Gastroesophageal sphincter (tissue), 4 donors: ENCODE data around the gene MSH5. TPM values are rescaled to one million over a fixed set of nuclear protein-coding genes. Genes with fewer than 3 reads are reported as not detected.

Source experiments
- ATAC-seq: fragments of 150-250 bp; one replicate; pipeline ENCODE4 v1.9.1; 2016; ENCODE audit warnings: mild to moderate bottlenecking, moderate library complexity
- H3K27ac ChIP-seq, 4 donors: fragments of 200-600 bp; sonication (generic) in 3 of 4; 1 replicate in 3 of 4; 2 replicates in 1 of 4; pipeline ENCODE4 v1.5.1; 2016 to 2019
- H3K27me3 ChIP-seq: fragments of 200-600 bp; sonication (generic); one replicate; pipeline ENCODE4 v1.5.1; 2019
- H3K36me3 ChIP-seq, 2 donors: fragments of 200-600 bp; sonication (generic); one replicate each; pipeline ENCODE4 v1.5.1; 2019; ENCODE audit warnings: control low read depth in 1 of 2
- H3K4me1 ChIP-seq, 3 donors: fragments of 200-600 bp; sonication (generic); 1 replicate in 2 of 3; 2 replicates in 1 of 3; pipeline ENCODE4 v1.5.1; 2016 to 2019; ENCODE audit warnings: control low read depth in 2 of 3
- H3K4me3 ChIP-seq, 2 donors: fragments of 200-600 bp; sonication (generic); one replicate each; pipeline ENCODE4 v1.5.1; 2019; ENCODE audit warnings: mild to moderate bottlenecking in 1 of 2, moderate library complexity in 1 of 2
- H3K9me3 ChIP-seq, 3 donors: fragments of 200-600 bp; sonication (generic); one replicate each; pipeline ENCODE4 v1.5.1; 2017 to 2019; ENCODE audit warnings: control low read depth in 2 of 3
- EP300 ChIP-seq: sonication (generic); formaldehyde crosslinking; IDR thresholded peaks from one replicate; pipeline ENCODE4 v1.6.1; 2017; ENCODE audit warnings: antibody characterized with exemption, mild to moderate bottlenecking
- POLR2A ChIP-seq, 2 donors: fragments of 450-650 bp; IDR thresholded peaks; one replicate each; pipeline ENCODE4 v1.6.1; 2017; ENCODE audit warnings: antibody characterized with exemption in 2 of 2, mild to moderate bottlenecking in 2 of 2, moderate library complexity in 1 of 2
- POLR2AphosphoS5 ChIP-seq: sonication (generic); formaldehyde crosslinking; IDR thresholded peaks from one replicate; pipeline ENCODE4 v1.6.1; 2017; ENCODE audit warnings: antibody characterized with exemption
- WGBS, 2 donors: methylation state at CpG; one replicate each; pipeline ENCODE4 v1.1.5; 2018; ENCODE audit warnings: low coverage in 1 of 2; 5-methylcytosine and 5-hydroxymethylcytosine counted together
- total RNA-seq, 4 donors: library from RNA; depleted of rRNA; stranded (reverse); fragments of >200 nt; gene quantifications; one replicate each; pipeline ENCODE4 v1.1.0, GENCODE V29; 2016
- TF ChIP-seq, protein P1 (sequence below), 4 experiments: fragments of 200-600 bp in 2 of 4; fragments of 450-650 bp in 2 of 4; sonication (generic) in 1 of 4; IDR thresholded peaks; one replicate each; pipeline ENCODE4 v1.5.1; 2017 to 2019; ENCODE audit warnings: antibody characterized with exemption in 4 of 4, mild to moderate bottlenecking in 2 of 4, moderate library complexity in 2 of 4

The MSH5 gene
- total RNA-seq, 4 donors from 2014 or later = 1.9 to 12.7 (median 6.7) TPM

DNA sequence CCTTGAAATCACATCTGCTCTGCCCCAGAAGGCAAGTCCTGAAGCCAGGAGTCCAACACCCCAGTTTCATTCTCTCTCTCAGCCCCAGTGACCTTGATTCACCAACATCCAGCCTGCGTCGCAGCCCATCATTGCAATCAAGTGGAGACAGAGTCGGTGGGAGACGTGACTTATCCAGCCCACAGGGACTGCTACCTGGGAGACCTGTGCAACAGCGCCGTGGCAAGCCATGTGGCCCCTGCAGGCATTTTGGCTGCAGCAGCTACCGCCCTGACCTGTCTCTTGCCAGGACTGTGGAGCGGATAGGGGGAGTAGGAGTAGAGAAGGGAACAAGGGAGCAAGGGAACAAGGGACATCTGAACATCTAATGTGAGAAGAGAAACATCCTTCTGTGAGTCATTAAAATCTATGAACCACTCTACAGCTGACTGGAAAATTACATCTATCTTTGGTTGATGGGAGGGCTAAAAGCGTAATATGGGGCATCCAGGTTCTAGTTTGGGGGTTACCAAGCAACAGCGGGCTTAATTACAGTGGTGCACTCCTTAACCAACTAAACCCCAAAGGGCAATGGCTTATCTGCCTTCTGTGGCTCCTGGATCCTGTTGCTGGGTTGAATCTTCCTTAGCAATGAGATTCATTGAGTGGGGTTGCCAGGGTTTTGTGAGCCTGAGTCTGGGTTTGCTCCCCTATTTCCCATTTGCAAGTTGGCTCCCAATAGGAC, 22.1 kb upstream of the MSH5 start:
- no peaks in the 10 kb centered on the region for H3K27me3 ChIP-seq
- TF ChIP-seq, protein P1, sequence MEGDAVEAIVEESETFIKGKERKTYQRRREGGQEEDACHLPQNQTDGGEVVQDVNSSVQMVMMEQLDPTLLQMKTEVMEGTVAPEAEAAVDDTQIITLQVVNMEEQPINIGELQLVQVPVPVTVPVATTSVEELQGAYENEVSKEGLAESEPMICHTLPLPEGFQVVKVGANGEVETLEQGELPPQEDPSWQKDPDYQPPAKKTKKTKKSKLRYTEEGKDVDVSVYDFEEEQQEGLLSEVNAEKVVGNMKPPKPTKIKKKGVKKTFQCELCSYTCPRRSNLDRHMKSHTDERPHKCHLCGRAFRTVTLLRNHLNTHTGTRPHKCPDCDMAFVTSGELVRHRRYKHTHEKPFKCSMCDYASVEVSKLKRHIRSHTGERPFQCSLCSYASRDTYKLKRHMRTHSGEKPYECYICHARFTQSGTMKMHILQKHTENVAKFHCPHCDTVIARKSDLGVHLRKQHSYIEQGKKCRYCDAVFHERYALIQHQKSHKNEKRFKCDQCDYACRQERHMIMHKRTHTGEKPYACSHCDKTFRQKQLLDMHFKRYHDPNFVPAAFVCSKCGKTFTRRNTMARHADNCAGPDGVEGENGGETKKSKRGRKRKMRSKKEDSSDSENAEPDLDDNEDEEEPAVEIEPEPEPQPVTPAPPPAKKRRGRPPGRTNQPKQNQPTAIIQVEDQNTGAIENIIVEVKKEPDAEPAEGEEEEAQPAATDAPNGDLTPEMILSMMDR (IDR thresholded peaks at IDR 0.05) = no peak
- H3K27ac ChIP-seq = no peak overlapping the region
- no peak overlapping the region for H3K4me3 ChIP-seq
- no peaks in the 10 kb centered on the region for H3K9me3 ChIP-seq
- no peak for ATAC-seq
- H3K36me3 ChIP-seq = no peaks in the 10 kb centered on the region
- WGBS, 2 donors = 72 to 89% methylated on average over 2 to 5 of the region's 10 CpGs
- H3K4me1 ChIP-seq = no peaks in the 10 kb centered on the region

DNA sequence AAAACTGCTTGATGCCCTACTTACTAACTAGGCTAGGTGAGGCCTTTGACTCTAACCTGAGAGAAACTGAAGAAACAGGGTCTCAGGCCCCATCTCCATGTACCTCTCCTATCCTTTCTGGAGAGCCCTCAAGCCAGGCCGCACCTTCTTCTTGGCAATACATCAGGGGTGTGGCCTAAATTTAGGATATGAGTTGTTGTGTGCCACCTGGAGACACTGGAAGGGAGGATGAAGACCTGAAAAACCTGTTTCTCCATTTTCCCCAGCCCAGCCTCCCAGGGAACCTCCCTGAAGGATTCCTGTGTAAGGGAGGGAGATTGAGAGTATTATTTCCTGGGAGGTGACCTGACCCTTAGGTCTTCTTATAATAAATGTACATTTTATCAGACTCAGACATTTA, 21.5 kb upstream of the MSH5 start:
- no peaks in the 10 kb centered on the region for H3K27me3 ChIP-seq
- no peak for ATAC-seq
- 83 to 86% methylated on average over 1 of the region's 1 CpG for WGBS, 2 donors
- no peak for TF ChIP-seq EP300
- no peak for TF ChIP-seq POLR2AphosphoS5
- no peak for TF ChIP-seq POLR2A (IDR thresholded peaks at IDR 0.05)
- TF ChIP-seq, protein P1 (IDR thresholded peaks at IDR 0.05) = no peak
- no peaks in the 10 kb centered on the region for H3K36me3 ChIP-seq
- H3K4me3 ChIP-seq = no peak overlapping the region
- no peaks in the 10 kb centered on the region for H3K9me3 ChIP-seq
- H3K27ac ChIP-seq = no peak overlapping the region
- no peaks in the 10 kb centered on the region for H3K4me1 ChIP-seq

DNA sequence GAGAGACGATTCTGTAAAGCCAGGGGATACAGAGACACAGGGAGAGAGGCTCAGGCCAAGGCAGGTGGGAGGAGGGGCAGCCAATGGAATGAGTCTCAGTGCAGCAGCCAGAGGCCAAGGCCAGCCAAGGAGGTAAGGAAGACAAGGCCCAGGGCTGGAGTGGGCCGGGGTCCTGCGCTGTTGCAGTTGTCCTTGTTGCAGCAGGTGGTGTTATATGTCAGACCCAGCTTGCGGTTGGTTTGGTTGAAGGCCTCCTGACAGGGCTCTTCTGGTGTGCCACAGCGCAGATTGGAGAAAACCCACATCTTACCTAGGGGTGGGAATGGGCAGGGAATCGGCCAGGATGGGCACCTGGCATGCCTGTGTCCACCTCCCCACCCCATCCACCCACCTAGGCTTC, 20.8 kb upstream of the MSH5 start:
- H3K4me3 ChIP-seq = no peak overlapping the region
- no peaks in the 10 kb centered on the region for H3K4me1 ChIP-seq
- no peaks in the 10 kb centered on the region for H3K9me3 ChIP-seq
- TF ChIP-seq, protein P1 (IDR thresholded peaks at IDR 0.05) = no peak
- no peak for TF ChIP-seq POLR2A (IDR thresholded peaks at IDR 0.05)
- no peak for TF ChIP-seq POLR2AphosphoS5
- no peak for TF ChIP-seq EP300
- WGBS, 2 donors = 35 to 61% methylated on average over 2 of the region's 6 CpGs
- ATAC-seq = no peak
- no peaks in the 10 kb centered on the region for H3K36me3 ChIP-seq
- H3K27ac ChIP-seq = no peak overlapping the region
- no peaks in the 10 kb centered on the region for H3K27me3 ChIP-seq

DNA sequence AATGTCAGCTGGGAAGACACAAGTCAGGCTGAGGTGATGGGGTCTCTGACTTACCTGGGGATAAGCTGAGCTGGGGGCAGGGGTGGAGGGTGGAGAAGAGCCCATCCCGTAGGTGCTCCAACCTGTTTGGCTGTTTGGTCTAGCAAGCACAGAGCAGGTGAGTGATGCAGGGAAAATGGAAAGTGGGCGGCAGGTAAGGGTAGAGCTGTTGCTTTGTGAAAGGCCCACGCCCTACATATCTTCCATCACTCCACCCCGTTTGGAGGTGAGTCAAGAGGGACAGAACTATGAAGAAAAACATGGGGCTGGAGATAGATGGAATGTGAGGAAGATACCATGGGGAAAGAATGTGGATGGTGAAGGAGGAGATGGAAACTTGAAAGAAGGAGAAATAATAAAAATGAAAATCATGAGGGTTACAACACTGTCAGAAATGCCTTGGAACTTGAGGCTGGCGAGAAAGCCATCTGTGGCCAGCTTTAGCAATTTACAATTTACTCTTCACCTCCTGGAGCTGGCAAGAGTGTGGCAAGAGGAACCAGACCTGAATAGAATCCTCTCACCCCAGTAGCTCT, 19.5 kb upstream of the MSH5 start:
- Histone ChIP-seq H3K27me3 (no peaks in the 10 kb centered on the region), H3K36me3 (peaks cover 0 to 5% of the 10 kb centered on the region in 2 donors), H3K4me3 (no peak overlapping the region), H3K9me3 (no peaks in the 10 kb centered on the region), H3K27ac (no peak overlapping the region), H3K4me1 (no peaks in the 10 kb centered on the region)
- WGBS, 2 donors = 84% methylated on average over 5 of the region's 5 CpGs; no CpG with 5 or more reads in 1 of the 2 donors
- no peak for TF ChIP-seq POLR2A (IDR thresholded peaks at IDR 0.05)
- TF ChIP-seq EP300 = no peak
- TF ChIP-seq, protein P1 (IDR thresholded peaks at IDR 0.05) = no peak
- no peak for TF ChIP-seq POLR2AphosphoS5
- ATAC-seq = no peak
